Progenitor cell of endocrine pancreas (in vitro differentiated cells): ENCODE results near the gene GINS3. TPM values are rescaled to one million over a fixed set of nuclear protein-coding genes. Genes with fewer than 3 reads are reported as not detected.
"Not testable (repeated sequence)": the region's sequence is repeated elsewhere in the genome, so short reads cannot be mapped to it uniquely, and the experiment has no call there.

ENCODE experiments used
- DNase-seq: peaks from one replicate; pipeline ENCODE4 v3.0.0; 2021; ENCODE audit warnings: low spot score; ENCODE audit not compliant: unreplicated experiment
- H3K27ac Mint-ChIP-seq: 2 replicates; pipeline ENCODE4 v1.8.0; 2021; ENCODE audit warnings: mild to moderate bottlenecking, moderate library complexity, mixed read lengths
- H3K27me3 Mint-ChIP-seq: 2 replicates; pipeline ENCODE4 v1.8.0; 2021; ENCODE audit warnings: mixed read lengths
- H3K36me3 Mint-ChIP-seq: 2 replicates; pipeline ENCODE4 v1.8.0; 2022; ENCODE audit warnings: mixed read lengths; ENCODE audit not compliant: insufficient read depth
- H3K4me1 Mint-ChIP-seq: 2 replicates; pipeline ENCODE4 v1.8.0; 2021; ENCODE audit warnings: low read depth, mixed read lengths
- H3K4me3 Mint-ChIP-seq: 2 replicates; pipeline ENCODE4 v1.8.0; 2021; ENCODE audit warnings: low read depth, mild to moderate bottlenecking, moderate library complexity, mixed read lengths
- H3K9me3 Mint-ChIP-seq: 2 replicates; pipeline ENCODE4 v1.8.0; 2021; ENCODE audit warnings: low read depth, mixed read lengths
- total RNA-seq: library from RNA; stranded (reverse); gene quantifications from 2 replicates; pipeline ENCODE4 v1.2.1, GENCODE V29; 2021
- TF ChIP-seq, protein P1 (sequence below): fragments of 200-600 bp; sonication (generic); IDR thresholded peaks from one replicate; pipeline ENCODE4 v1.5.0; 2021; ENCODE audit warnings: antibody characterized with exemption, mild to moderate bottlenecking; ENCODE audit not compliant: unreplicated experiment

Gene GINS3
- total RNA-seq, 1 donor from 2014 or later: 9.5 TPM

DNA sequence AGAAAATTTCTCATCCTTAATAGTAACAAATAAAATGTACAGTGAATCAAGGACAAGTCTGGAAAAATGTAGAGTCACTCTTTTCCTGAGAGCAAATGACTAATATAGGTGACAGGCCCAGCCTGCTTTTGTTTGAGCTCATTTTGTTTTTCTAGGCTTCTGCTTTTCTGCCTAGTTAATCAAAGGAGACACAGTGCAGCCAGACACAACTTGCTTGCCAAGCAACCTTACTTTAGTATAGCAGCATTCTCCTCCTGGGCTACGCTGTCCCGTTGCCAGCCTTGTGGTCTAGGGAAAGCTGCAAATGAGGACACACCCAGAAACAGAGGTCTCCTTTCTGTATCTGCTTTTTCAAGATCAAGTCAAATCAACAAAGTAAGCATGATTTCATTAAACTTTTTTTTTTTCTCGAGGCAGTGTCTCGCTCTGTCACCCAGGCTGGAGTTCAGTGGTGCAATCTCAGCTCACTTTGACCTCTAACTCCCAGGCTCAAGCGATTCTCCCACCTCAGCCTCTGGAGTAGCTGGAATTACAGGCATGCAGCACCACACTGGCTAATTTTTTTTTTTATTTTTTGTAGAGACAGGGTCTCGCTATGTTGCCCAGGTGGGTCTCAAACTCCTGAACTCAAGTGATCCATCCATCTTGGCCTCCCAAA is 17.2 kb downstream of the GINS3 start:
- H3K4me1 Mint-ChIP-seq: peaks cover 6% of the 10 kb centered on the region
- TF ChIP-seq, protein P1, sequence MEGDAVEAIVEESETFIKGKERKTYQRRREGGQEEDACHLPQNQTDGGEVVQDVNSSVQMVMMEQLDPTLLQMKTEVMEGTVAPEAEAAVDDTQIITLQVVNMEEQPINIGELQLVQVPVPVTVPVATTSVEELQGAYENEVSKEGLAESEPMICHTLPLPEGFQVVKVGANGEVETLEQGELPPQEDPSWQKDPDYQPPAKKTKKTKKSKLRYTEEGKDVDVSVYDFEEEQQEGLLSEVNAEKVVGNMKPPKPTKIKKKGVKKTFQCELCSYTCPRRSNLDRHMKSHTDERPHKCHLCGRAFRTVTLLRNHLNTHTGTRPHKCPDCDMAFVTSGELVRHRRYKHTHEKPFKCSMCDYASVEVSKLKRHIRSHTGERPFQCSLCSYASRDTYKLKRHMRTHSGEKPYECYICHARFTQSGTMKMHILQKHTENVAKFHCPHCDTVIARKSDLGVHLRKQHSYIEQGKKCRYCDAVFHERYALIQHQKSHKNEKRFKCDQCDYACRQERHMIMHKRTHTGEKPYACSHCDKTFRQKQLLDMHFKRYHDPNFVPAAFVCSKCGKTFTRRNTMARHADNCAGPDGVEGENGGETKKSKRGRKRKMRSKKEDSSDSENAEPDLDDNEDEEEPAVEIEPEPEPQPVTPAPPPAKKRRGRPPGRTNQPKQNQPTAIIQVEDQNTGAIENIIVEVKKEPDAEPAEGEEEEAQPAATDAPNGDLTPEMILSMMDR: no peak
- H3K27ac Mint-ChIP-seq: no peak overlapping the region
- no peak overlapping the region for H3K4me3 Mint-ChIP-seq
- no peaks in the 10 kb centered on the region for H3K9me3 Mint-ChIP-seq
- no peak for DNase-seq
- no peaks in the 10 kb centered on the region for H3K36me3 Mint-ChIP-seq
- no peaks in the 10 kb centered on the region for H3K27me3 Mint-ChIP-seq

DNA sequence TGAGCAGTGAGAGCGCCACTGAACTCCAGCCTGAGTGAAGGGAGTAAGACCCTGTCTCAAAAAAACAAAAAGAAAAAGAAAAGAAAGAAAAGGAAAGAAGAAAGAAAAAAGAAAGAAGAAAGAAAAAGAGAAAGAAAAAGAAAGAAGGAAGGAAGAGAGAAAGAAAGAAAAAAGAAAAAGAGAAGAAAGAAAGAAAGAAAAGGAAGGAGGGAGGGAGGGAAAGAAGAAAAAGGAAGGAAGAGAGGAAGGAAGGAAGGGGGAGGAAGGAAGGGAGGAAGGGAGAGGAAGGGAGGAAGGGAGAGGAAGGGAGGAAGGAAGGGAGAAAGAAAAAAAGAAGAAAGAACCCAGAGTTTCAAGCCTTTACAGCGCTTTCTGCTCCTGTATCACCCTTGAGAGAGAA is 19.1 kb downstream of the GINS3 start:
- H3K27ac Mint-ChIP-seq: no peak overlapping the region
- no peaks in the 10 kb centered on the region for H3K27me3 Mint-ChIP-seq
- TF ChIP-seq, protein P1: no peak
- no peak overlapping the region for H3K4me3 Mint-ChIP-seq
- no peak for DNase-seq
- H3K4me1 Mint-ChIP-seq: peaks cover 6% of the 10 kb centered on the region
- no peaks in the 10 kb centered on the region for H3K36me3 Mint-ChIP-seq
- no peaks in the 10 kb centered on the region for H3K9me3 Mint-ChIP-seq

DNA sequence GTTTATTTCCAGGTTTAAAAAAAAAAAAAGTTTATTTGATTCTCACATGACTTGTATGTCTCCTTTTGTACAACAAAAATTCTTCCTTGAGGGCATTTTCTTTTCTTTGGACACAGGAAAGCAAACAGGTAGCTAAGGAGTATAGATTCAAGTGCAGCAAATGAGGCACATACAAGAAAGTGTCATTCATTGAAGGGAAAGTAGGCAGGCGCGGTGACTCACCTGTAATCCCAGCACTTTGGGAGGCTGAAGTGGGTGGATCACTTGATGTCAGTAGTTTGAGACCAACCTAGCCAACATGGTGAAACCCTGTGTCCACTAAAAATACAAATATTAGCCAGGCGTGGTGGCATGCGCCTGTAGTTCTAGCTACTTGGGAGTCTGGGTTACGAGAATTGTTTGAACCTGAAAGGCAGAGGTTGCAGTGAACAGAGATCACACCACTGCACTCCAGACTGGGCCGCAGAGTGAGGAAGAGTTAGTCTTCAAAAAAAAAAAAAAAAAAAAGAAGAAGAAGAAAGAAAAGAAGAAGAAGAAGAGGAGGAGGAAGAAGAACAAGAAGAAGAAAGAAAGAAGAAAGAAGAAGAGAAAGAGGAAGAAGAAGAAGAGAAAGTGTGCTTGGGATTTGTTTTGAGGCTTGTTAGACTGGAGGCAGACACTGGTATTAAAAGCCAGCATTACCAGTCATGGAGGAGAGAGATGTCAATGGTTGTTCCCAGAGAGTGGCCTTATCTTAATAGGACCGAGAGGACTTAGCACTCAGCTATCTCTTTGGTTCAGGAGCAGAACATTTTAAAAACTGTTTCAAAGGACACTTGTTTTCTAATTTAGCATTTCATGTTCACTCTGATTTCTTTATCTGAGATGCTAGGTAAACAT is 19.7 kb downstream of the GINS3 start:
- Mint-ChIP-seq H3K36me3 (no peaks in the 10 kb centered on the region), H3K4me3 (no peak overlapping the region), H3K27ac (no peak overlapping the region), H3K9me3 (no peaks in the 10 kb centered on the region), H3K4me1 (peaks cover 6% of the 10 kb centered on the region), H3K27me3 (no peaks in the 10 kb centered on the region)
- no peak for DNase-seq
- TF ChIP-seq, protein P1: no peak

DNA sequence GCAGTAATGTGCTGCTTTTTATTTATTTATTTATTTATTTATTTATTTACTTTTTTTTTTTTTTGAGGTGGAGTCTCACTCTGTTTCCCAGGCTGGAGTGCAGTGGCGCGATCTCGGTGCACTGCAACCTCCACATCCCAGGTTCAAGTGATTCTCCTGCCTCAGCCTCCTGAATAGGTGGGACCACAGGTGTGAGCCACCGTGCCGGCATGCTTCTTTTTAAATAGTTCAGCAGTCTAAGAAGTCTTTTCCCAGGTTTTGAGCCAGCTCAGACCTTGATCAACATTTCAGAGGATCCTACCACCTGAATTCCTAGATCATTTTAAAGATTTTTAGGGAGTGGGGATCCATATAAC is 20.3 kb downstream of the GINS3 start:
- H3K36me3 Mint-ChIP-seq, H3K27ac Mint-ChIP-seq, H3K4me3 Mint-ChIP-seq, H3K9me3 Mint-ChIP-seq, H3K27me3 Mint-ChIP-seq, DNase-seq, H3K4me1 Mint-ChIP-seq: not testable (repeated sequence)

DNA sequence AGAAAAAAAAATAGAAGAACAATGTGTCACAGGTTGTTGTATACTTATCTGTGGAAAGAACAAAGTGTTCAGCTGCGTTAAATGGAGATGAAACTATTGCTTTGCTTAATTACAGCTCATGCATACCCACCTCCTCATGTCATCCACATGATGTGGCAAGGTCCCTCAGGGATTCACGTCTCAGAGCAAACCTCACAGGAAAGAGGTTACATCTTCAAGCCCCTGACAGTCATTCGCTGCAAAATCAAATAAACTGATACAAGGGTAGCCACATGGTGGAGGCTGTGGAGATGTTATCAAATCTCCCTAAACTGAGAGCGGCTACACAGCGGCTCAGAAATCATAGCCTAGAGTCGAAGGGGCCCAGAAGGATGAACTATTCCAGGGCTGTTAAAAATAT is 21.1 kb downstream of the GINS3 start:
- Mint-ChIP-seq H3K27me3 (peaks cover 1% of the 10 kb centered on the region), H3K4me3 (no peak overlapping the region), H3K4me1 (peaks cover 6% of the 10 kb centered on the region), H3K36me3 (no peaks in the 10 kb centered on the region), H3K9me3 (no peaks in the 10 kb centered on the region), H3K27ac (peak overlapping the region; percentile 41)
- TF ChIP-seq, protein P1: no peak
- DNase-seq: no peak
